ENCODE results near the gene TUBGCP4.

Gene TUBGCP4

GRCh38 chr15:43436395-43436794, 65.5 kb downstream of the TUBGCP4 start:
- Histone ChIP-seq H3K4me3 (ENCODE audit: low read depth, low read length) (no peak overlapping the region), H3K27ac (ENCODE audit: extremely low read depth, low read depth, low read length) (no peak overlapping the region), H3K9me3 (ENCODE audit: control insufficient read depth, insufficient read depth, low read depth, low read length) (no peaks in the 10 kb centered on the region), H3K4me1 (ENCODE audit: control insufficient read depth, insufficient read depth, low read length) (no peaks in the 10 kb centered on the region), H3K36me3 (ENCODE audit: control insufficient read depth in 2 of 2, insufficient read depth in 1 of 2, low read length in 2 of 2) (peaks cover 14 to 44% of the 10 kb centered on the region in 2 experiments; a peak in 2 of 3 replicates)
- TF ChIP-seq ZNF664 (tag by site-specific recombination; IDR thresholded peaks at IDR 0.05) (no peak), ZNF292 (tag by site-specific recombination; IDR thresholded peaks at IDR 0.05; ENCODE audit: borderline replicate concordance, low read depth) (no peak)
- ChIA-PET CTCF (no interaction called here), POLR2A (no interaction called here)

GRCh38 chr15:43439268-43439667, 68.4 kb downstream of the TUBGCP4 start:
- CTCF ChIA-PET: no interaction called here
- no peak overlapping the region for H3K4me3 ChIP-seq (ENCODE audit: low read depth, low read length)
- peaks cover 14 to 18% of the 10 kb centered on the region in 2 experiments; a peak in 2 of 3 replicates for H3K36me3 ChIP-seq (ENCODE audit: control insufficient read depth in 2 of 2, insufficient read depth in 1 of 2, low read length in 2 of 2)
- H3K4me1 ChIP-seq (ENCODE audit: control insufficient read depth, insufficient read depth, low read length): no peaks in the 10 kb centered on the region
- no peaks in the 10 kb centered on the region for H3K9me3 ChIP-seq (ENCODE audit: control insufficient read depth, insufficient read depth, low read depth, low read length)
- H3K27ac ChIP-seq (ENCODE audit: extremely low read depth, low read depth, low read length): no peak overlapping the region
- POLR2A ChIA-PET: no interaction called here
- TF ChIP-seq ZNF610 (tag by site-specific recombination; IDR thresholded peaks at IDR 0.05; ENCODE audit: borderline replicate concordance) (no peak), ZNF366 (tag by site-specific recombination; conservative IDR thresholded peaks at IDR 0.05) (no peak), GFI1B (tag by site-specific recombination; IDR thresholded peaks at IDR 0.05) (no peak), GLIS1 (tag by site-specific recombination; IDR thresholded peaks at IDR 0.05) (no peak), ZNF214 (tag by site-specific recombination; IDR thresholded peaks at IDR 0.05; ENCODE audit: borderline replicate concordance) (no peak), ZBTB17 (tag by site-specific recombination; IDR thresholded peaks at IDR 0.05) (no peak), ZBTB20 (tag by site-specific recombination; IDR thresholded peaks at IDR 0.05) (no peak), YY2 (tag by site-specific recombination; IDR thresholded peaks at IDR 0.05) (no peak), ZNF704 (tag by site-specific recombination; IDR thresholded peaks at IDR 0.05) (no peak), ZNF132 (tag by site-specific recombination; IDR thresholded peaks at IDR 0.05; ENCODE audit: borderline replicate concordance) (no peak), ZBTB26 (tag by site-specific recombination; optimal IDR thresholded peaks at IDR 0.05) (no peak), ZBTB11 (tag by site-specific recombination; conservative IDR thresholded peaks at IDR 0.05; ENCODE audit: low read depth) (no peak), ZNF174 (tag by site-specific recombination; IDR thresholded peaks at IDR 0.05) (no peak), ZNF544 (tag by site-specific recombination; IDR thresholded peaks at IDR 0.05) (no peak), PRDM4 (tag by site-specific recombination; IDR thresholded peaks at IDR 0.05) (no peak), ZNF121 (tag by site-specific recombination; IDR thresholded peaks at IDR 0.05) (no peak), ZNF311 (tag by site-specific recombination; IDR thresholded peaks at IDR 0.05; ENCODE audit: borderline replicate concordance) (no peak)

Measured in HEK293 (cell line).